ENCODE results near the gene THADA. TPM values are rescaled to one million over a fixed set of nuclear protein-coding genes. Genes with fewer than 3 reads are reported as not detected.

Gene THADA
- total RNA-seq, 1 experiment from 2014 or later: 27.5 TPM

GRCh38 chr2:43436431-43436830 lies 159.4 kb downstream of the THADA start:
- ATAC-seq (no peak), DNase-seq (ENCODE audit: low spot score) (no peak)
- H3K27me3 Mint-ChIP-seq (ENCODE audit: low read depth): no peaks in the 10 kb centered on the region
- H3K4me3 Mint-ChIP-seq: no peak overlapping the region
- ChIA-PET CTCF (interaction anchor here (1.2 kb wide), 1 partner anchor 11 kb away, joined by 3 read pairs; no protein-coding TSS in a partner anchor), POLR2A (no interaction called here)
- no peak for TF ChIP-seq MXD4 (CRISPR knock-in tag; IDR thresholded peaks at IDR 0.05; ENCODE audit: borderline replicate concordance)
- no peak for TF ChIP-seq TEAD4 (CRISPR knock-in tag; IDR thresholded peaks at IDR 0.05)
- TF ChIP-seq USF1 (CRISPR knock-in tag; IDR thresholded peaks at IDR 0.05): no peak
- no peak for TF ChIP-seq USF2 (CRISPR knock-in tag; IDR thresholded peaks at IDR 0.05)
- TF ChIP-seq NR3C1 (CRISPR knock-in tag; conservative IDR thresholded peaks at IDR 0.05; ENCODE audit: low read depth): no peak
- no peak for TF ChIP-seq E2F4 (CRISPR knock-in tag; IDR thresholded peaks at IDR 0.05; ENCODE audit: borderline replicate concordance, low read depth)
- TF ChIP-seq ELF4 (CRISPR knock-in tag; IDR thresholded peaks at IDR 0.05; ENCODE audit: low read depth): no peak
- no peak for TF ChIP-seq ZNF219 (CRISPR knock-in tag; IDR thresholded peaks at IDR 0.05; ENCODE audit: borderline replicate concordance)
- TF ChIP-seq IRF2 (CRISPR knock-in tag; IDR thresholded peaks at IDR 0.05; ENCODE audit: borderline replicate concordance, low read depth): no peak
- TF ChIP-seq OVOL2 (CRISPR knock-in tag; IDR thresholded peaks at IDR 0.05; ENCODE audit: borderline replicate concordance): no peak
- no peak for TF ChIP-seq NFE2L1 (CRISPR knock-in tag; IDR thresholded peaks at IDR 0.05)
- TF ChIP-seq AR (CRISPR knock-in tag; IDR thresholded peaks at IDR 0.05): no peak
- no peak for TF ChIP-seq ATF6 (CRISPR knock-in tag; IDR thresholded peaks at IDR 0.05)
- no peak for TF ChIP-seq RORB (CRISPR knock-in tag; IDR thresholded peaks at IDR 0.05)
- no peak overlapping the region for H3K27ac Mint-ChIP-seq
- H3K36me3 Mint-ChIP-seq: peaks cover 5% of the 10 kb centered on the region; the same call in 1 of the 2 replicates
- H3K4me1 Mint-ChIP-seq: no peaks in the 10 kb centered on the region
- peaks cover 6% of the 10 kb centered on the region for H3K9me3 Mint-ChIP-seq

- DNase-seq (ENCODE audit: low spot score) (no peak), ATAC-seq (no peak)
- peaks cover 7% of the 10 kb centered on the region; the same call in 1 of the 2 replicates for H3K36me3 Mint-ChIP-seq
- no peak overlapping the region for H3K4me3 Mint-ChIP-seq
- TF ChIP-seq E2F4 (CRISPR knock-in tag; IDR thresholded peaks at IDR 0.05; ENCODE audit: borderline replicate concordance, low read depth) (no peak), ZNF138 (CRISPR knock-in tag; conservative IDR thresholded peaks at IDR 0.05) (no peak), ETV6 (CRISPR knock-in tag; IDR thresholded peaks at IDR 0.05) (no peak), FOXK1 (CRISPR knock-in tag; IDR thresholded peaks at IDR 0.05) (no peak), CBFB (CRISPR knock-in tag; IDR thresholded peaks at IDR 0.05; ENCODE audit: low read depth) (no peak)
- ChIA-PET CTCF (no interaction called here), POLR2A (no interaction called here)
- H3K27ac Mint-ChIP-seq: no peak overlapping the region
- no peaks in the 10 kb centered on the region for H3K4me1 Mint-ChIP-seq
- H3K27me3 Mint-ChIP-seq (ENCODE audit: low read depth): no peaks in the 10 kb centered on the region
- peaks cover 9% of the 10 kb centered on the region for H3K9me3 Mint-ChIP-seq
These were observed 160.1 kb downstream of the THADA start for GRCh38 chr2:43435746-43436145.
